GM23338 (cell line): ENCODE data around the gene SCTR.

Source experiments
- EZH2phosphoT487 ChIP-seq: fragments of 200-600 bp; sonication (generic); IDR thresholded peaks from one replicate; pipeline ENCODE4 v1.8.1; 2018; ENCODE audit warnings: antibody characterized with exemption; ENCODE audit not compliant: unreplicated experiment
- JUNB ChIP-seq: IDR thresholded peaks from one replicate; pipeline ENCODE4 v1.6.1; 2016; ENCODE audit warnings: antibody characterized with exemption; ENCODE audit not compliant: unreplicated experiment
- POLR2AphosphoS5 ChIP-seq: IDR thresholded peaks from 2 replicates; pipeline ENCODE4 v1.6.1; 2016; ENCODE audit warnings: antibody characterized with exemption, low read depth
- ZNF331 ChIP-seq: fragments of 250-450 bp; sonication (Bioruptor Pico); IDR thresholded peaks from 2 replicates; pipeline ENCODE4 v1.5.0; 2020; ENCODE audit warnings: low read depth, mild to moderate bottlenecking, moderate library complexity
- TF ChIP-seq, protein P1 (sequence below), 2 experiments: fragments of 200-600 bp in 1 of 2; sonication (generic) in 1 of 2; conservative IDR thresholded peaks; 2 replicates each; pipeline versions ENCODE4 v1.5.1 to v1.6.1; 2016 to 2017; ENCODE audit warnings: antibody characterized with exemption in 2 of 2, low read depth in 2 of 2, mild to moderate bottlenecking in 2 of 2, moderate library complexity in 1 of 2
- TF ChIP-seq, protein P2 (sequence below): fragments of 250-450 bp; sonication (Bioruptor Pico); IDR thresholded peaks from 2 replicates; pipeline ENCODE4 v1.5.0; 2020; ENCODE audit warnings: mild to moderate bottlenecking, moderate library complexity
- TF ChIP-seq, protein P3 (sequence below): IDR thresholded peaks from one replicate; pipeline ENCODE4 v1.6.1; 2018; ENCODE audit warnings: antibody characterized with exemption; ENCODE audit not compliant: unreplicated experiment

DNA sequence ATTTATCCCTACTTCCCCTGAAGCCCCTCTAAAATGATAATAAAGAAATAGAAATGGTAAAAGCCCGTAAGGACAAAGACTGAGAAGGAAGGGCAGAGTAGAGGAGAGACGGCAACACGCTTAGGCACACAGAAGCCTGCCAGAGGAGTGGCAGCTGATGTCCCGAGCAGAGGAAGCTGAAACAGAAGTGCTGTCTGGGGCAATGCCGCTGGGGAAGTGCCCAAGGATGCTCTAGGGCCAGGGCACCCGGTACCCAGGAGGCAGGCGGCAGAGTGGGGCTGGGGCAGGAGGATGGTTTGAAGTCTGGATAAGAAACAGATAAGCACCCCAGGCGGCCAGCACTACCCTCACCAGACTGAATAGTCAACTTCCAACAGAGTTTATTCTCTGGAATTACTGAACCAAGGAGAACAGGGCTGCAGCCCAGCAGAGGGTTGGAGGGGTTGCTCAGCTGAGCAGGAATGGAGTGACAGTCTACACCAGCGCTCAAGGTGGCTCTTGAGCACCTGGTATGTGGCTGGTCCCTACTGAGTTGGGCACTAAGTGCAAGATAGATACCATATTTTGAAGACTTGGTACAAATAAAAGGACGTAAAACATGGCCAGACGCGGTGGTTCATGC is 70.2 kb downstream of the SCTR start:
- TF ChIP-seq, protein P1, sequence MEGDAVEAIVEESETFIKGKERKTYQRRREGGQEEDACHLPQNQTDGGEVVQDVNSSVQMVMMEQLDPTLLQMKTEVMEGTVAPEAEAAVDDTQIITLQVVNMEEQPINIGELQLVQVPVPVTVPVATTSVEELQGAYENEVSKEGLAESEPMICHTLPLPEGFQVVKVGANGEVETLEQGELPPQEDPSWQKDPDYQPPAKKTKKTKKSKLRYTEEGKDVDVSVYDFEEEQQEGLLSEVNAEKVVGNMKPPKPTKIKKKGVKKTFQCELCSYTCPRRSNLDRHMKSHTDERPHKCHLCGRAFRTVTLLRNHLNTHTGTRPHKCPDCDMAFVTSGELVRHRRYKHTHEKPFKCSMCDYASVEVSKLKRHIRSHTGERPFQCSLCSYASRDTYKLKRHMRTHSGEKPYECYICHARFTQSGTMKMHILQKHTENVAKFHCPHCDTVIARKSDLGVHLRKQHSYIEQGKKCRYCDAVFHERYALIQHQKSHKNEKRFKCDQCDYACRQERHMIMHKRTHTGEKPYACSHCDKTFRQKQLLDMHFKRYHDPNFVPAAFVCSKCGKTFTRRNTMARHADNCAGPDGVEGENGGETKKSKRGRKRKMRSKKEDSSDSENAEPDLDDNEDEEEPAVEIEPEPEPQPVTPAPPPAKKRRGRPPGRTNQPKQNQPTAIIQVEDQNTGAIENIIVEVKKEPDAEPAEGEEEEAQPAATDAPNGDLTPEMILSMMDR (conservative IDR thresholded peaks at IDR 0.05; ENCODE audit: low read depth in 2 of 2): no peak
- TF ChIP-seq, protein P2, sequence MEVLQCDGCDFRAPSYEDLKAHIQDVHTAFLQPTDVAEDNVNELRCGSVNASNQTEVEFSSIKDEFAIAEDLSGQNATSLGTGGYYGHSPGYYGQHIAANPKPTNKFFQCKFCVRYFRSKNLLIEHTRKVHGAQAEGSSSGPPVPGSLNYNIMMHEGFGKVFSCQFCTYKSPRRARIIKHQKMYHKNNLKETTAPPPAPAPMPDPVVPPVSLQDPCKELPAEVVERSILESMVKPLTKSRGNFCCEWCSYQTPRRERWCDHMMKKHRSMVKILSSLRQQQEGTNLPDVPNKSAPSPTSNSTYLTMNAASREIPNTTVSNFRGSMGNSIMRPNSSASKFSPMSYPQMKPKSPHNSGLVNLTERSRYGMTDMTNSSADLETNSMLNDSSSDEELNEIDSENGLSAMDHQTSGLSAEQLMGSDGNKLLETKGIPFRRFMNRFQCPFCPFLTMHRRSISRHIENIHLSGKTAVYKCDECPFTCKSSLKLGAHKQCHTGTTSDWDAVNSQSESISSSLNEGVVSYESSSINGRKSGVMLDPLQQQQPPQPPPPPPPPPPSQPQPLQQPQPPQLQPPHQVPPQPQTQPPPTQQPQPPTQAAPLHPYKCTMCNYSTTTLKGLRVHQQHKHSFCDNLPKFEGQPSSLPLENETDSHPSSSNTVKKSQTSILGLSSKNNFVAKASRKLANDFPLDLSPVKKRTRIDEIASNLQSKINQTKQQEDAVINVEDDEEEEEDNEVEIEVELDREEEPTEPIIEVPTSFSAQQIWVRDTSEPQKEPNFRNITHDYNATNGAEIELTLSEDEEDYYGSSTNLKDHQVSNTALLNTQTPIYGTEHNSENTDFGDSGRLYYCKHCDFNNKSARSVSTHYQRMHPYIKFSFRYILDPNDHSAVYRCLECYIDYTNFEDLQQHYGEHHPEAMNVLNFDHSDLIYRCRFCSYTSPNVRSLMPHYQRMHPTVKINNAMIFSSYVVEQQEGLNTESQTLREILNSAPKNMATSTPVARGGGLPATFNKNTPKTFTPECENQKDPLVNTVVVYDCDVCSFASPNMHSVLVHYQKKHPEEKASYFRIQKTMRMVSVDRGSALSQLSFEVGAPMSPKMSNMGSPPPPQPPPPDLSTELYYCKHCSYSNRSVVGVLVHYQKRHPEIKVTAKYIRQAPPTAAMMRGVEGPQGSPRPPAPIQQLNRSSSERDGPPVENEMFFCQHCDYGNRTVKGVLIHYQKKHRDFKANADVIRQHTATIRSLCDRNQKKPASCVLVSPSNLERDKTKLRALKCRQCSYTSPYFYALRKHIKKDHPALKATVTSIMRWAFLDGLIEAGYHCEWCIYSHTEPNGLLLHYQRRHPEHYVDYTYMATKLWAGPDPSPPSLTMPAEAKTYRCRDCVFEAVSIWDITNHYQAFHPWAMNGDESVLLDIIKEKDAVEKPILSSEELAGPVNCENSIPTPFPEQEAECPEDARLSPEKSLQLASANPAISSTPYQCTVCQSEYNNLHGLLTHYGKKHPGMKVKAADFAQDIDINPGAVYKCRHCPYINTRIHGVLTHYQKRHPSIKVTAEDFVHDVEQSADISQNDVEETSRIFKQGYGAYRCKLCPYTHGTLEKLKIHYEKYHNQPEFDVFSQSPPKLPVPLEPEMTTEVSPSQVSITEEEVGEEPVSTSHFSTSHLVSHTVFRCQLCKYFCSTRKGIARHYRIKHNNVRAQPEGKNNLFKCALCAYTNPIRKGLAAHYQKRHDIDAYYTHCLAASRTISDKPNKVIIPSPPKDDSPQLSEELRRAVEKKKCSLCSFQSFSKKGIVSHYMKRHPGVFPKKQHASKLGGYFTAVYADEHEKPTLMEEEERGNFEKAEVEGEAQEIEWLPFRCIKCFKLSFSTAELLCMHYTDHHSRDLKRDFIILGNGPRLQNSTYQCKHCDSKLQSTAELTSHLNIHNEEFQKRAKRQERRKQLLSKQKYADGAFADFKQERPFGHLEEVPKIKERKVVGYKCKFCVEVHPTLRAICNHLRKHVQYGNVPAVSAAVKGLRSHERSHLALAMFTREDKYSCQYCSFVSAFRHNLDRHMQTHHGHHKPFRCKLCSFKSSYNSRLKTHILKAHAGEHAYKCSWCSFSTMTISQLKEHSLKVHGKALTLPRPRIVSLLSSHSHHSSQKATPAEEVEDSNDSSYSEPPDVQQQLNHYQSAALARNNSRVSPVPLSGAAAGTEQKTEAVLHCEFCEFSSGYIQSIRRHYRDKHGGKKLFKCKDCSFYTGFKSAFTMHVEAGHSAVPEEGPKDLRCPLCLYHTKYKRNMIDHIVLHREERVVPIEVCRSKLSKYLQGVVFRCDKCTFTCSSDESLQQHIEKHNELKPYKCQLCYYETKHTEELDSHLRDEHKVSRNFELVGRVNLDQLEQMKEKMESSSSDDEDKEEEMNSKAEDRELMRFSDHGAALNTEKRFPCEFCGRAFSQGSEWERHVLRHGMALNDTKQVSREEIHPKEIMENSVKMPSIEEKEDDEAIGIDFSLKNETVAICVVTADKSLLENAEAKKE: no peak
- TF ChIP-seq ZNF331 (CRISPR knock-in tag) (no peak), POLR2AphosphoS5 (no peak), EZH2phosphoT487 (no peak), JUNB (no peak)
- TF ChIP-seq, protein P3, sequence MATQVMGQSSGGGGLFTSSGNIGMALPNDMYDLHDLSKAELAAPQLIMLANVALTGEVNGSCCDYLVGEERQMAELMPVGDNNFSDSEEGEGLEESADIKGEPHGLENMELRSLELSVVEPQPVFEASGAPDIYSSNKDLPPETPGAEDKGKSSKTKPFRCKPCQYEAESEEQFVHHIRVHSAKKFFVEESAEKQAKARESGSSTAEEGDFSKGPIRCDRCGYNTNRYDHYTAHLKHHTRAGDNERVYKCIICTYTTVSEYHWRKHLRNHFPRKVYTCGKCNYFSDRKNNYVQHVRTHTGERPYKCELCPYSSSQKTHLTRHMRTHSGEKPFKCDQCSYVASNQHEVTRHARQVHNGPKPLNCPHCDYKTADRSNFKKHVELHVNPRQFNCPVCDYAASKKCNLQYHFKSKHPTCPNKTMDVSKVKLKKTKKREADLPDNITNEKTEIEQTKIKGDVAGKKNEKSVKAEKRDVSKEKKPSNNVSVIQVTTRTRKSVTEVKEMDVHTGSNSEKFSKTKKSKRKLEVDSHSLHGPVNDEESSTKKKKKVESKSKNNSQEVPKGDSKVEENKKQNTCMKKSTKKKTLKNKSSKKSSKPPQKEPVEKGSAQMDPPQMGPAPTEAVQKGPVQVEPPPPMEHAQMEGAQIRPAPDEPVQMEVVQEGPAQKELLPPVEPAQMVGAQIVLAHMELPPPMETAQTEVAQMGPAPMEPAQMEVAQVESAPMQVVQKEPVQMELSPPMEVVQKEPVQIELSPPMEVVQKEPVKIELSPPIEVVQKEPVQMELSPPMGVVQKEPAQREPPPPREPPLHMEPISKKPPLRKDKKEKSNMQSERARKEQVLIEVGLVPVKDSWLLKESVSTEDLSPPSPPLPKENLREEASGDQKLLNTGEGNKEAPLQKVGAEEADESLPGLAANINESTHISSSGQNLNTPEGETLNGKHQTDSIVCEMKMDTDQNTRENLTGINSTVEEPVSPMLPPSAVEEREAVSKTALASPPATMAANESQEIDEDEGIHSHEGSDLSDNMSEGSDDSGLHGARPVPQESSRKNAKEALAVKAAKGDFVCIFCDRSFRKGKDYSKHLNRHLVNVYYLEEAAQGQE: no peak
